ENCODE data around the gene RABGGTA. TPM values are rescaled to one million over a fixed set of nuclear protein-coding genes. Genes with fewer than 3 reads are reported as not detected.
A peak's percentile ranks its signal among the peaks of the same experiment; 100 is the strongest.

Gene RABGGTA
- total and polyA plus RNA-seq, 9 of the 15 experiments (the other 6 are each of a cell fraction or from before 2014, with no cell fraction given), result 4.5 to 24.2 (median 15.5) TPM

DNA sequence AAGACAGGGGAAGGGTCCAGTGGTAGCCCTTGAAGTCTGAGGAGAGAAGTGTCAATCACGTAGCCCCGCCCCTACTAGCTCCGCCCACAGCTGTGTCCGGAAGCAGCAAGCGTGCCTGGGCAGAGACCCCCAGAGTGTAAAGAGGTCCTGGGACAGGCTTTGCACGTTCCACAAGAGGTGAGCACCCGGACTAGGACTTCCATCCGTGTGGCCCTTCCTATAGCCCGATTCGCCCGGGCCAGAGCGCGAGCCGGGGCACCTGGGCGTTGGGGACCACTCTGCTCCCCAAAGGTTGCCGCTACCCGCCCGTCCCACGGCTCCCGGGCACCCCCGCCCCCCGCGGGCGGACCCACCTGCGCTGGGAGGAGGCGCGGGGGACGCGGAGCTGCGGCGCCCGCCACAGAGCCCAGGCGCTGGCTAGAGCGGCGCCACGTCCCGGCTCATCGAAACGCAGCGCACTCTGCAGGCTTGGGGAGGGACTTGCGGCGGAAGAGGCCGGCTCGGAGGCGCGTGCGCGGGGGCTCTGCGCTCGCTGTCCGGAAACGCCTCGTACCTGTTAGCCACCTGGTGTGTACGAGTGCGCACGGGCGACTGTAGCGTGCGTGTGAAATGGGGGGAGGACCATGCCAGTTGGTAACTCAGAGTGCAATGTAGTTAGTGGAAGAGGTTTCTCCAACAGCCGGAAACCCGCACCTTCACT, at the start of gene RABGGTA (continued):
- peak; percentile 93 for TF ChIP-seq MGA (IDR thresholded peaks at IDR 0.05)
- TF ChIP-seq RHOXF2B (CRISPR knock-in tag; conservative IDR thresholded peaks at IDR 0.05), result no peak
- no peak for TF ChIP-seq NFYB (IDR thresholded peaks at IDR 0.05; ENCODE audit: extremely low read depth, insufficient read length)
- TF ChIP-seq NR3C1 (CRISPR knock-in tag; IDR thresholded peaks at IDR 0.05), result no peak
- no peak for TF ChIP-seq MCM7 (IDR thresholded peaks at IDR 0.05)
- TF ChIP-seq ZBED1 (IDR thresholded peaks at IDR 0.05), result no peak
- peak; percentile 63; the same call in 1 of the 2 replicates for TF ChIP-seq JUND (IDR thresholded peaks at IDR 0.05; ENCODE audit: borderline replicate concordance, low read depth, low read length)
- TF ChIP-seq JUND (tag; IDR thresholded peaks at IDR 0.05; ENCODE audit: borderline replicate concordance, low read depth, low read length), result no peak; the same call in 2 of the 3 replicates
- TF ChIP-seq, protein P1, sequence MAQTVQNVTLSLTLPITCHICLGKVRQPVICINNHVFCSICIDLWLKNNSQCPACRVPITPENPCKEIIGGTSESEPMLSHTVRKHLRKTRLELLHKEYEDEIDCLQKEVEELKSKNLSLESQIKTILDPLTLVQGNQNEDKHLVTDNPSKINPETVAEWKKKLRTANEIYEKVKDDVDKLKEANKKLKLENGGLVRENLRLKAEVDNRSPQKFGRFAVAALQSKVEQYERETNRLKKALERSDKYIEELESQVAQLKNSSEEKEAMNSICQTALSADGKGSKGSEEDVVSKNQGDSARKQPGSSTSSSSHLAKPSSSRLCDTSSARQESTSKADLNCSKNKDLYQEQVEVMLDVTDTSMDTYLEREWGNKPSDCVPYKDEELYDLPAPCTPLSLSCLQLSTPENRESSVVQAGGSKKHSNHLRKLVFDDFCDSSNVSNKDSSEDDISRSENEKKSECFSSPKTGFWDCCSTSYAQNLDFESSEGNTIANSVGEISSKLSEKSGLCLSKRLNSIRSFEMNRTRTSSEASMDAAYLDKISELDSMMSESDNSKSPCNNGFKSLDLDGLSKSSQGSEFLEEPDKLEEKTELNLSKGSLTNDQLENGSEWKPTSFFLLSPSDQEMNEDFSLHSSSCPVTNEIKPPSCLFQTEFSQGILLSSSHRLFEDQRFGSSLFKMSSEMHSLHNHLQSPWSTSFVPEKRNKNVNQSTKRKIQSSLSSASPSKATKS (CRISPR knock-in tag; IDR thresholded peaks at IDR 0.05), result no peak
- TF ChIP-seq NBN (IDR thresholded peaks at IDR 0.05; ENCODE audit: low read depth), result no peak
- no peak for TF ChIP-seq WHSC1 (IDR thresholded peaks at IDR 0.05; ENCODE audit: low read length)
- TF ChIP-seq TCF7 (IDR thresholded peaks at IDR 0.05; ENCODE audit: borderline replicate concordance), result no peak
- TF ChIP-seq EGR1 (conservative IDR thresholded peaks at IDR 0.05), result 0 out of 2 replicates have a peak, but pooled peaks have one; percentile 26
- no peak for TF ChIP-seq ZBTB8A (IDR thresholded peaks at IDR 0.05; ENCODE audit: partially characterized antibody)

All from K562 (cell line).